H1 (cell line): Measurements from ENCODE around the gene SPTBN4. TPM values are rescaled to one million over a fixed set of nuclear protein-coding genes. Genes with fewer than 3 reads are reported as not detected.

ENCODE experiments used
- CBX8 ChIP-seq: fragments of 300-800, 300-1000 bp; sonication (generic); IDR thresholded peaks from 2 replicates; pipeline ENCODE4 v1.7.1; 2016; ENCODE audit warnings: low read depth, low read length, borderline replicate concordance
- HDAC6 ChIP-seq: IDR thresholded peaks from one replicate; pipeline ENCODE4 v1.7.1; 2012; ENCODE audit warnings: low read depth, mild to moderate bottlenecking, inconsistent platforms, low read length, moderate library complexity
- JUND ChIP-seq: IDR thresholded peaks from 2 replicates; pipeline ENCODE4 v1.6.1; 2011; ENCODE audit warnings: mild to moderate bottlenecking, improper control_type of control experiment, low read length
- PHF8 ChIP-seq: fragments of 200-600 bp; sonication (generic); conservative IDR thresholded peaks from 2 replicates; pipeline ENCODE4 v1.7.1; 2012; ENCODE audit warnings: low read depth, mild to moderate bottlenecking, inconsistent platforms, low read length, moderate library complexity
- RNF2 ChIP-seq: fragments of 200-900, 300-1000 bp; sonication (generic); IDR thresholded peaks from 2 replicates; pipeline ENCODE4 v1.7.1; 2016; ENCODE audit warnings: borderline replicate concordance, low read depth, mild to moderate bottlenecking, antibody characterized with exemption, low read length; ENCODE audit not compliant: poor library complexity, severe bottlenecking; ENCODE audit errors: missing control alignments
- polyA plus RNA-seq, 7 experiments: library from polyadenylated mRNA; depleted of rRNA in 3 of 7; stranded (reverse) in 5 of 7; unstranded in 2 of 7; fragments of >200 nt in 5 of 7; fragments of 200-250 nt in 2 of 7; gene quantifications; 1 replicate in 5 of 7; 2 replicates in 1 of 7; 4 replicates in 1 of 7; pipeline versions ENCODE4 v1.2.1 to v1.2.3, GENCODE V29; 2011 to 2013; ENCODE audit warnings: missing spikeins in 2 of 7, mixed read lengths in 2 of 7
- total RNA-seq: library from RNA; stranded (reverse); fragmentation: NEBNext Ultra II Directional; extraction: Animal tissue kit (Norgen Biotek cat#: 25700); gene quantifications from 2 replicates; pipeline ENCODE4 v1.2.1, GENCODE V29; 2021

SPTBN4 gene
- total and polyA plus RNA-seq, 2 of the 8 experiments (the other 6 are each of a cell fraction or from before 2014, with no cell fraction given), result 1.9 to 3.0 TPM

DNA sequence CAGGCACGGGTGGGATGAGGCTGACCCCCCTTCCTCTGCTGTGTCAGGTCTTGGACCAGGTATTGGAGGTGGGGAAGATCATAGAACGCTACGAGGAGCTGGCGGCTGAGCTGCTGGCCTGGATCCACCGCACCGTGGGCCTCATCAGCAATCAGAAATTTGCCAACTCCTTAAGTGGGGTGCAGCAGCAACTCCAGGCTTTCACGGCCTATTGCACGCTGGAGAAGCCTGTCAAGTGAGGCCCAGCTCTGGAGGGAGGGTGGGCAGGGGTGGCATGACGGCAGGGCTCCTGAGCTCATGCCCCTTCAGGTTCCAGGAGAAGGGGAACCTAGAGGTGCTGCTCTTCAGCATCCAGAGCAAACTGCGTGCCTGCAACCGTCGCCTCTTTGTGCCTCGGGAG, 35.3 kb downstream of the SPTBN4 start (continued):
- no peak for TF ChIP-seq PHF8
- no peak for TF ChIP-seq RNF2
- TF ChIP-seq CBX8, result no peak
- TF ChIP-seq HDAC6, result no peak
- TF ChIP-seq JUND, result no peak
